Tibial nerve (tissue), 4 donors: ENCODE data around the gene MED22. TPM values are rescaled to one million over a fixed set of nuclear protein-coding genes. Genes with fewer than 3 reads are reported as not detected.

Experiments
- DNase-seq, 2 donors: peaks; one replicate each; pipeline ENCODE4 v3.0.0-alpha.2; 2019; ENCODE audit warnings: low spot score in 2 of 2
- H3K27ac ChIP-seq, 4 donors: fragments of 200-600 bp; sonication (generic) in 3 of 4; one replicate each; pipeline ENCODE4 v1.5.1; 2017 to 2019; ENCODE audit warnings: mild to moderate bottlenecking in 1 of 4
- H3K27me3 ChIP-seq, 2 donors: fragments of 200-600 bp; sonication (generic) in 1 of 2; one replicate each; pipeline versions ENCODE4 v1.5.1 to v1.6.0; 2017 to 2019
- H3K36me3 ChIP-seq, 3 donors: fragments of 200-600 bp; sonication (generic); one replicate each; pipeline ENCODE4 v1.5.1; 2018 to 2019
- H3K4me1 ChIP-seq, 4 donors: fragments of 200-600 bp; sonication (generic) in 3 of 4; one replicate each; pipeline ENCODE4 v1.5.1; 2017 to 2019
- H3K4me3 ChIP-seq, 4 donors: fragments of 200-600 bp; sonication (generic) in 3 of 4; one replicate each; pipeline ENCODE4 v1.5.1; 2017 to 2019; ENCODE audit warnings: mild to moderate bottlenecking in 1 of 4, moderate library complexity in 1 of 4
- H3K9me3 ChIP-seq, 4 donors: fragments of 200-600 bp; sonication (generic) in 3 of 4; one replicate each; pipeline ENCODE4 v1.5.1; 2017 to 2019
- CTCF ChIP-seq, 5 experiments: fragments of 200-600 bp in 3 of 5; fragments of 450-650 bp in 2 of 5; sonication (generic) in 3 of 5; IDR thresholded peaks; one replicate each; pipeline ENCODE4 v1.5.1; 2016 to 2019; ENCODE audit warnings: antibody characterized with exemption in 5 of 5, mild to moderate bottlenecking in 3 of 5, moderate library complexity in 2 of 5
- EP300 ChIP-seq, 2 donors: sonication (generic); formaldehyde crosslinking; IDR thresholded peaks; one replicate each; pipeline ENCODE4 v1.6.1; 2017; ENCODE audit warnings: antibody characterized with exemption in 2 of 2, mild to moderate bottlenecking in 1 of 2
- POLR2A ChIP-seq, 2 donors: fragments of 450-650 bp; IDR thresholded peaks; one replicate each; pipeline ENCODE4 v1.6.1; 2017; ENCODE audit warnings: antibody characterized with exemption in 2 of 2, mild to moderate bottlenecking in 2 of 2, moderate library complexity in 2 of 2
- WGBS, 2 donors: methylation state at CpG; one replicate each; pipeline ENCODE4 v1.1.5; 2018; 5-methylcytosine and 5-hydroxymethylcytosine counted together
- total RNA-seq, 4 donors: library from RNA; depleted of rRNA; stranded (reverse); fragments of >200 nt; gene quantifications; one replicate each; pipeline ENCODE4 v1.1.0, GENCODE V29; 2016

Gene MED22
- total RNA-seq, 4 donors from 2014 or later: 29.3 to 63.6 (median 39.2) TPM

GRCh38 chr9:133360400-133361393 lies 12.8 kb upstream of the MED22 start:
- peaks cover 0 to 73% (median 0%) of the 10 kb centered on the region in 3 donors for H3K36me3 ChIP-seq
- WGBS, 2 donors: 76 to 83% methylated on average over 21 of the region's 21 CpGs
- H3K4me1 ChIP-seq: peaks cover 0 to 38% (median 11%) of the 10 kb centered on the region in 4 donors
- no peak overlapping the region for H3K27ac ChIP-seq
- no peak for DNase-seq
- TF ChIP-seq CTCF (IDR thresholded peaks at IDR 0.05): no peak
- TF ChIP-seq POLR2A (IDR thresholded peaks at IDR 0.05): no peak
- TF ChIP-seq EP300 (IDR thresholded peaks at IDR 0.05): no peak
- no peaks in the 10 kb centered on the region for H3K9me3 ChIP-seq
- H3K27me3 ChIP-seq: no peaks in the 10 kb centered on the region
- no peak overlapping the region for H3K4me3 ChIP-seq

- no peaks in the 10 kb centered on the region for H3K9me3 ChIP-seq
- H3K27me3 ChIP-seq: no peaks in the 10 kb centered on the region
- peaks cover 0 to 49% (median 22%) of the 10 kb centered on the region in 4 donors for H3K4me1 ChIP-seq
- TF ChIP-seq POLR2A (IDR thresholded peaks at IDR 0.05): no peak
- peak in 1 of 5 experiments; percentile 15 for TF ChIP-seq CTCF (IDR thresholded peaks at IDR 0.05)
- H3K36me3 ChIP-seq: peaks cover 0 to 64% (median 0%) of the 10 kb centered on the region in 3 donors
- 65 to 68% methylated on average over 14 to 20 of the region's 20 CpGs for WGBS, 2 donors
- no peak overlapping the region for H3K27ac ChIP-seq
- no peak overlapping the region for H3K4me3 ChIP-seq
- no peak for DNase-seq
These were observed 11.7 kb upstream of the MED22 start for GRCh38 chr9:133359399-133360175.

GRCh38 chr9:133357656-133358055 lies 9.7 kb upstream of the MED22 start:
- Histone ChIP-seq H3K27me3 (no peaks in the 10 kb centered on the region), H3K36me3 (peaks cover 0 to 64% (median 0%) of the 10 kb centered on the region in 3 donors), H3K9me3 (no peaks in the 10 kb centered on the region), H3K27ac (no peak overlapping the region), H3K4me1 (peaks cover 0 to 55% (median 22%) of the 10 kb centered on the region in 4 donors), H3K4me3 (no peak overlapping the region)
- DNase-seq: no peak
- no peak for TF ChIP-seq POLR2A (IDR thresholded peaks at IDR 0.05)
- TF ChIP-seq CTCF (IDR thresholded peaks at IDR 0.05): no peak
- WGBS, 2 donors: 57 to 74% methylated on average over 6 to 14 of the region's 14 CpGs

- Histone ChIP-seq H3K4me1 (peaks cover 0 to 58% (median 22%) of the 10 kb centered on the region in 4 donors), H3K27ac (peak within 1 kb of the TSS in 3 of 4 donors; percentile 66 to 85 (median 78)), H3K36me3 (peaks cover 0 to 64% (median 8%) of the 10 kb centered on the region in 3 donors), H3K27me3 (no peaks in the 10 kb centered on the region), H3K9me3 (no peaks in the 10 kb centered on the region), H3K4me3 (peak within 1 kb of the TSS; percentile 71 to 90 (median 86))
- WGBS, 2 donors: 0 to 1% methylated on average over 37 to 49 of the region's 78 CpGs
- DNase-seq: peak; percentile 75 to 78
- TF ChIP-seq CTCF (IDR thresholded peaks at IDR 0.05) (no peak), EP300 (IDR thresholded peaks at IDR 0.05) (peak in 1 of 2 donors; percentile 79), POLR2A (IDR thresholded peaks at IDR 0.05) (peak in 1 of 2 donors; percentile 42)
These were observed 8.6 kb upstream of the MED22 start, which contains the start of the genes SURF1 and SURF2 for GRCh38 chr9:133356391-133357091. TSS of gene SURF1 (minus strand) at chr9:133356487. CDS start at chr9:133356453, 34 bp downstream. TSS of gene SURF2 (plus strand) at chr9:133356550. CDS start at chr9:133356593, 43 bp downstream.
